Endothelial cell of umbilical vein (primary cell): ENCODE data around the gene PRMT7. TPM values are rescaled to one million over a fixed set of nuclear protein-coding genes. Genes with fewer than 3 reads are reported as not detected.

Experiments used
- BruUV-seq: library from RNA; stranded (reverse); fragments of 400-500 nt; replicated peaks from 2 replicates; lab custom pipeline; 2021; lab: Mats Ljungman, UMichigan
- CTCF ChIA-PET: fragments of 300-600, 350-600 bp; sonication (Branson Sonifier 250); formaldehyde crosslinking; loops from one replicate; lab custom pipeline; 2021; ENCODE audit warnings: antibody characterized with exemption, inconsistent platforms; lab: Charles Lee
- POLR2A ChIA-PET: fragments of 300-600, 350-600 bp; sonication (Branson Sonifier 250); formaldehyde crosslinking; loops from one replicate; lab custom pipeline; 2021; ENCODE audit warnings: antibody characterized with exemption, inconsistent platforms; lab: Charles Lee
- DNase-seq: peaks from one replicate; pipeline ENCODE4 v3.0.0-alpha.2; 2011; ENCODE audit warnings: low read depth, low spot score
- FAIRE-seq: peaks from 2 replicates; lab custom pipeline; 2011; peaks lifted over from hg19 to GRCh38; lab: Jason Lieb, UNC
- H2AFZ ChIP-seq: 2 replicates; pipeline ENCODE4 v1.6.0; 2012; ENCODE audit warnings: low read depth, low read length, control low read depth, inconsistent platforms
- H3K27ac ChIP-seq: 2 replicates; pipeline ENCODE4 v1.5.1; 2011; ENCODE audit warnings: low read depth, mild to moderate bottlenecking, control low read depth, low read length, moderate library complexity; ENCODE audit not compliant: insufficient read depth
- H3K27me3 ChIP-seq, 2 experiments: 2 replicates each; pipeline versions ENCODE4 v1.6.0 to v1.6.1; 2011; ENCODE audit warnings: low read length in 2 of 2, mixed read lengths in 1 of 2; ENCODE audit not compliant: control insufficient read depth in 2 of 2, insufficient read depth in 2 of 2
- H3K36me3 ChIP-seq, 2 experiments: 2 replicates in 1 of 2; 3 replicates in 1 of 2; pipeline ENCODE4 v1.5.1; 2011; ENCODE audit warnings: low read length in 2 of 2, mild to moderate bottlenecking in 1 of 2, moderate library complexity in 1 of 2; ENCODE audit not compliant: control insufficient read depth in 2 of 2, insufficient read depth in 2 of 2; ENCODE audit errors: extremely low read depth in 1 of 2
- H3K4me1 ChIP-seq: 3 replicates; pipeline ENCODE4 v1.5.1; 2011; ENCODE audit warnings: mild to moderate bottlenecking, low read length; ENCODE audit not compliant: control insufficient read depth, insufficient read depth; ENCODE audit errors: extremely low read depth
- H3K4me2 ChIP-seq: 2 replicates; pipeline ENCODE4 v1.6.1; 2011; ENCODE audit warnings: low read length, control low read depth, mixed read lengths; ENCODE audit not compliant: insufficient read depth
- H3K4me3 ChIP-seq, 3 experiments: fragments of 200-600 bp in 1 of 3; sonication (generic), shearing (Covaris generic) in 1 of 3; replicated peaks in 1 of 3; 2 replicates each; pipeline ENCODE4 v1.5.1; 2011 to 2016; ENCODE audit warnings: control low read depth in 3 of 3, low read length in 3 of 3, mild to moderate bottlenecking in 2 of 3, inconsistent platforms in 1 of 3, low read depth in 1 of 3, moderate library complexity in 1 of 3; ENCODE audit not compliant: insufficient read depth in 1 of 3
- H3K79me2 ChIP-seq: 2 replicates; pipeline ENCODE4 v1.6.0; 2012; ENCODE audit warnings: low read length, inconsistent platforms; ENCODE audit not compliant: control insufficient read depth, insufficient read depth
- H3K9ac ChIP-seq: replicated peaks from 2 replicates; pipeline ENCODE3; 2011; ENCODE audit warnings: low read length, control low read depth; ENCODE audit not compliant: insufficient read depth; ENCODE audit errors: extremely low read depth
- H3K9me1 ChIP-seq: replicated peaks from 3 replicates; pipeline ENCODE4 v1.6.0; 2011; ENCODE audit warnings: mild to moderate bottlenecking, low read length; ENCODE audit not compliant: control insufficient read depth, insufficient read depth; ENCODE audit errors: extremely low read depth
- H3K9me3 ChIP-seq: replicated peaks from 2 replicates; pipeline ENCODE4 v1.5.1; 2012; ENCODE audit warnings: low read length, inconsistent platforms; ENCODE audit not compliant: control insufficient read depth, insufficient read depth
- H4K20me1 ChIP-seq: replicated peaks from 2 replicates; pipeline ENCODE3; 2011; ENCODE audit warnings: mild to moderate bottlenecking, low read length; ENCODE audit not compliant: control insufficient read depth, insufficient read depth; ENCODE audit errors: extremely low read depth
- CTCF ChIP-seq, 2 donors: IDR thresholded peaks; 1 replicate in 1 of 2; 2 replicates in 1 of 2; pipeline ENCODE4 v1.5.1; 2011; ENCODE audit warnings: low read length in 2 of 2, mild to moderate bottlenecking in 2 of 2, moderate library complexity in 2 of 2, control low read depth in 1 of 2, inconsistent platforms in 1 of 2, low read depth in 1 of 2; ENCODE audit not compliant: insufficient read depth in 1 of 2; ENCODE audit errors: extremely low read depth in 1 of 2
- EZH2 ChIP-seq: IDR thresholded peaks from 2 replicates; pipeline ENCODE4 v1.6.1; 2012; ENCODE audit warnings: borderline replicate concordance, low read depth, mild to moderate bottlenecking, moderate library complexity, low read length, inconsistent platforms; ENCODE audit not compliant: severe bottlenecking
- FOS ChIP-seq: IDR thresholded peaks from 2 replicates; pipeline ENCODE4 v1.6.1; 2011; ENCODE audit warnings: mild to moderate bottlenecking, low read length, moderate library complexity, borderline replicate concordance; ENCODE audit not compliant: insufficient read depth
- GATA2 ChIP-seq: IDR thresholded peaks from 2 replicates; pipeline ENCODE4 v1.7.0; 2011; ENCODE audit warnings: low read depth, mild to moderate bottlenecking, moderate library complexity, mixed read lengths, low read length; ENCODE audit not compliant: insufficient read length, insufficient read depth
- JUN ChIP-seq: IDR thresholded peaks from 2 replicates; pipeline ENCODE4 v1.6.1; 2011; ENCODE audit warnings: borderline replicate concordance, low read depth; ENCODE audit not compliant: insufficient read length, insufficient read depth
- MYC ChIP-seq: IDR thresholded peaks from one replicate; pipeline ENCODE4 v1.6.1; 2011; ENCODE audit warnings: mild to moderate bottlenecking, low read depth, low read length
- POLR2A ChIP-seq: IDR thresholded peaks from 2 replicates; pipeline ENCODE4 v1.6.1; 2012; ENCODE audit warnings: low read depth, mild to moderate bottlenecking, control low read depth, low read length
- POLR2AphosphoS5 ChIP-seq: IDR thresholded peaks from 2 replicates; pipeline ENCODE4 v1.6.1; 2012; ENCODE audit warnings: low read depth, mild to moderate bottlenecking, control low read depth, low read length, moderate library complexity; ENCODE audit not compliant: insufficient read depth
- dilution Hi-C: fragments of 300-500 bp; cut with MboI; formaldehyde crosslinking; loops from one replicate; pipeline ENCODE4 v1.15.0; 2019; ENCODE audit warnings: low sequenced_read_pairs; ENCODE audit not compliant: extremely low pct_ligation_motif_present
- intact Hi-C: fragments of 100-400 bp; cut with micrococcal nuclease; formaldehyde crosslinking; loops from one replicate; pipeline ENCODE4 v1.10.0; 2022
- polyA plus RNA-seq, 4 experiments: library from polyadenylated mRNA; depleted of rRNA in 3 of 4; stranded (reverse) in 3 of 4; unstranded in 1 of 4; fragments of >200 nt; gene quantifications; 2 replicates each; pipeline versions ENCODE4 v1.2.1 to v1.2.3, GENCODE V29; 2011 to 2012; ENCODE audit warnings: missing spikeins in 1 of 4
- total RNA-seq: library from RNA; stranded (reverse); gene quantifications from 2 replicates; pipeline ENCODE4 v1.2.3, GENCODE V29; 2021
- TF ChIP-seq, protein P1 (sequence below): IDR thresholded peaks from 2 replicates; pipeline ENCODE4 v1.6.1; 2011; ENCODE audit not compliant: insufficient read depth, insufficient read length

PRMT7 gene
- total and polyA plus RNA-seq, 2 donors (not counting 3 experiments of a cell fraction or from before 2014, with no cell fraction given): 43.4 to 57.9 TPM

DNA sequence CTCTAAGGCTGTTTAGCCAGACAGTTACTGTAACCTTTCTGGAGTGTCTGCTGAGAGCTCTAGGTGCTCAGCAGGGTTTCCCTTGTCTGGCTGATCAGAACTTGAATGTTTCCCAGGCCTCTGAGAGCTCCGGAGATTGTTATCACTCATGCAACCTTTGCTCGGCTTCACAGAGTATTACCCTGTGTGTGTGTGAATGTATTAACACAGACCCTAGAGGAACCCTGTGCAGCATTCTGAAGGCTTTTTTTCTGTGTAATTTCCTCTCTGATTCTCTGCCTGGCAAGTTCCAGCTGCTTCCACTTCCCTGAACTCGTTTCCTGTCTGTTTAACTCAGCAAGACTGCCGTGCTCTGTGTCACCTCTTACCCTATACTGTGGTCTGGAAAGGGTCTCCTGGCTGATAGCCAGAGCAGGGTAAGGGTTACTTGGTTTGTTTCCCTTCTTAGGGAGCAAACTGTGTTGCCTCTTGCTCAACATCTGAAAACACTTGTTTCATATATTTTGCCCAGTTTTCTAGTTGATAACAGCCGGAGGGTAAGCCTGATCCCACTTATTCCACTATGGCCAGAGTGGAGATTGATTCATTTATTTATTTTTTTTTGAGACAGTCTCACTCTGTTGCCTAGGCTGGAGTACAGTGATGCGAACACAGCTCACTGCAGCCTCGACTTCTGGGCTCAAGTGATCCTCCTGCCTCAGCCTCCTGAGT is 21.7 kb downstream of the PRMT7 start:
- Histone ChIP-seq H3K4me3 (peak overlapping the region in 1 of 3 experiments; percentile 6), H3K9me1 (no peaks in the 10 kb centered on the region), H4K20me1 (no peaks in the 10 kb centered on the region), H3K4me2 (peak overlapping the region; percentile 71), H3K27me3 (no peaks in the 10 kb centered on the region), H2AFZ (no peak overlapping the region), H3K36me3 (peaks cover 2 to 3% of the 10 kb centered on the region in 2 experiments), H3K27ac (peak overlapping the region; percentile 95), H3K79me2 (no peaks in the 10 kb centered on the region), H3K9ac (peak overlapping the region; percentile 63), H3K4me1 (peaks cover 22% of the 10 kb centered on the region), H3K9me3 (no peaks in the 10 kb centered on the region)
- no TSS peak for BruUV-seq
- dilution Hi-C loops (no loop called here), intact Hi-C loops (no loop called here)
- ChIA-PET POLR2A (interaction anchor here (1.3 to 1.5 kb wide), 2 partner anchors 94 to 96 kb away, joined by 3 to 4 read pairs; no protein-coding TSS in a partner anchor), CTCF (interaction anchor here (0.7 to 7.0 kb wide), 8 partner anchors 22 to 390 kb away, joined by 3 to 212 read pairs (median 4); partner anchors contain the start of genes PRMT7, SLC7A6 and SLC7A6OS)
- DNase-seq (peak; percentile 98), FAIRE-seq (peak; percentile 98)
- TF ChIP-seq MYC: no peak
- peak; percentile 48 for TF ChIP-seq JUN
- no peak for TF ChIP-seq CTCF (IDR thresholded peaks at IDR 0.05; ENCODE audit: extremely low read depth in 1 of 2, insufficient read depth in 1 of 2, low read depth in 1 of 2, low read length in 2 of 2)
- peak; percentile 44 for TF ChIP-seq FOS
- TF ChIP-seq GATA2: peak; percentile 99
- TF ChIP-seq POLR2AphosphoS5: peak; percentile 66
- no peak for TF ChIP-seq POLR2A
- TF ChIP-seq, protein P1, sequence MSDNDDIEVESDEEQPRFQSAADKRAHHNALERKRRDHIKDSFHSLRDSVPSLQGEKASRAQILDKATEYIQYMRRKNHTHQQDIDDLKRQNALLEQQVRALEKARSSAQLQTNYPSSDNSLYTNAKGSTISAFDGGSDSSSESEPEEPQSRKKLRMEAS: no peak
- no peak for TF ChIP-seq EZH2
